Skeletal muscle satellite cell (primary cell): ENCODE data around the gene RANBP1.

ENCODE experiments used
- H3K27me3 ChIP-seq: 2 replicates; pipeline ENCODE4 v1.7.0; 2013; ENCODE audit warnings: low read length; ENCODE audit not compliant: control insufficient read depth, insufficient read depth
- H3K36me3 ChIP-seq: 2 replicates; pipeline ENCODE4 v1.7.0; 2013; ENCODE audit warnings: mild to moderate bottlenecking, control low read depth, low read length; ENCODE audit not compliant: insufficient read depth
- H3K4me1 ChIP-seq: 2 replicates; pipeline ENCODE4 v1.7.0; 2013; ENCODE audit warnings: low read length; ENCODE audit not compliant: control insufficient read depth, insufficient read depth
- H3K4me2 ChIP-seq: 2 replicates; pipeline ENCODE4 v1.7.0; 2013; ENCODE audit warnings: mild to moderate bottlenecking, low read length
- H3K4me3 ChIP-seq: 2 replicates; pipeline ENCODE4 v1.7.0; 2013; ENCODE audit warnings: low read length
- H3K9ac ChIP-seq: 2 replicates; pipeline ENCODE4 v1.7.0; 2013; ENCODE audit warnings: mild to moderate bottlenecking, low read depth, low read length, moderate library complexity
- H3K9me3 ChIP-seq: replicated peaks from 2 replicates; pipeline ENCODE4 v1.7.0; 2013; ENCODE audit warnings: mild to moderate bottlenecking, control low read depth, low read length

RANBP1 gene

GRCh38 chr22:20090730-20091240 lies 25.1 kb upstream of the RANBP1 start:
- Histone ChIP-seq H3K4me3 (no peak overlapping the region), H3K4me1 (peaks cover 7% of the 10 kb centered on the region), H3K36me3 (peaks cover 96% of the 10 kb centered on the region), H3K27me3 (no peaks in the 10 kb centered on the region), H3K4me2 (no peak overlapping the region), H3K9me3 (no peaks in the 10 kb centered on the region), H3K9ac (no peak overlapping the region)

DNA sequence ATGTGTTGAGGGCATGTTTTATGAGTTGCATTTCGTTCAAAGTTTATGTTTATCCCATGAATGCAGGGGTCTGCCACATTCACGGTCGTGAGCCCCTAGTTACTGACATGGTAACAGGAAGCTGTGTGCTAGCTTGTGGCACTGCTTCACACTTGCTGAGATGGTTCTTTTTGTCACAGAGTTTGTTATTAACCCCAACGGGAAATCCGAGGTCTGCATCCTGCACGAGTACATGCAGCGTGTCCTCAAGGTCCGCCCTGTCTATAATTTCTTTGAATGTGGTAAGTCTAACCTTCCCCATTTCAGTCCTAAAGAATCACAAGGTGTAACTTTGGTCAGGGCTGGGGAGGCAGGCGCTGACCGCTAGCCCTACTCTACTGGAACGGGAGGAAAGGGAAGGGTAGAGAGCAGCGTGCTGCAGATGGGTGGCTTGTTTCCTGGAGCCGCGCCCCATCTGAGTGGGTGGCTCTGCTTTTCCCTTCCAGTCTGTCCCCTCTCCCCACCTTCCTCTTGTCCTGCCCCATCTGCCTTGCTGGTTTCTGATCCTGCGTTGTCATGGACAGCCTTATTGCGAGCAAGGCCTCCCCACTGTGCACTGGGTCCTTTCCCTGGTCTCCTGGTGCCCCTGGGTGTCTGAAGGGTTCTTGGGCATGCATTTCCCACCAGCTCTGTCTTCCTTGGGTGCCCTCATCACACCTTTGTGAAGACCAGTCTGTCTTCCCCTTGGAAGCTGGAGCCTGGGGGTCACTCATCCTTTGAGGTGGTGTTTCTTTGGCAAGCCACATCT lies 24.0 kb upstream of the RANBP1 start:
- no peaks in the 10 kb centered on the region for H3K27me3 ChIP-seq
- no peaks in the 10 kb centered on the region for H3K9me3 ChIP-seq
- H3K36me3 ChIP-seq, result peaks cover 96% of the 10 kb centered on the region
- no peak overlapping the region for H3K9ac ChIP-seq
- H3K4me3 ChIP-seq, result no peak overlapping the region
- peaks cover 7% of the 10 kb centered on the region for H3K4me1 ChIP-seq
- no peak overlapping the region for H3K4me2 ChIP-seq

- H3K9me3 ChIP-seq, result no peaks in the 10 kb centered on the region
- peaks cover 7% of the 10 kb centered on the region for H3K4me1 ChIP-seq
- peaks cover 96% of the 10 kb centered on the region for H3K36me3 ChIP-seq
Measured at GRCh38 chr22:20092477-20092854, 23.4 kb upstream of the RANBP1 start.

DNA sequence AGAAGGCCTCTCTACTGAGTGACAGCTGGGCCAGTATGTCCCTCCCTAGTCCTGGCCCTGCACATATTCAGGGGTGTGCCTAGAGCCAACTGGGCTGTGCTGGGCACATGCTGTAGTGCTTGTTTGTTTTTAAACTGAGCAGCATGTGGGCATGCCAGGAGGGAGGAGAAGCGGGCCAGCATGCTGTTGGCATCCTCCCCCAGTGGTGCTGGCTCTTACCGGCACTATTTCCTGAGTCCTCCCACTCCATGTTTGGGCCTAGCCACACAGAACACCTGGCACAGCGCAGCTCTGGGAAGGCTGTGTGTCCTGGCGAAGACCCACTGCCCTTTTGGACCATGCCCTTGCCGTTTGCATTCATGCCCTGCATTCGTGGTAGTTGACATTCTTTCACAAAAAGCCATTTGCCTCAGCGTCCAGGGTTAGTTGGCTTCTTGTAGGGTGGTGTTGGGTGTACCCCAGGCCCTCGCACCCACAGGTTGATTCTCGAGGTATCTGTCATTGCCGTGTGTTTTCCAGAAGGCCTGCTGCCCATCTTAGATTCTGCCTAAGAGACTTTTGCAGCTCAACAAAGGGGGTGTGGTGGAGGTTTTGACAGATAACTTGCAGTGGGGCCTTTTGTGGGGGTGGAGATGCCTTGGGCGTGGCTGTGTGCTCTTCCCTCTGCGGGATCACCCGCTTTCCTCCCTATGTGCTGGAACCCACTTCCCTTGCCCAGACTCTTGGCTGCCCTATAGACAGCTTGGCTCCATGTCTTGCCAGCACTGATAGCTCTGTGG lies 22.3 kb upstream of the RANBP1 start:
- H3K27me3 ChIP-seq, result no peaks in the 10 kb centered on the region

More at GRCh38 chr22:20092477-20092854, 23.4 kb upstream of the RANBP1 start:
- H3K9ac ChIP-seq, result no peak overlapping the region
- H3K27me3 ChIP-seq, result no peaks in the 10 kb centered on the region
- H3K4me3 ChIP-seq, result no peak overlapping the region
- no peak overlapping the region for H3K4me2 ChIP-seq

DNA sequence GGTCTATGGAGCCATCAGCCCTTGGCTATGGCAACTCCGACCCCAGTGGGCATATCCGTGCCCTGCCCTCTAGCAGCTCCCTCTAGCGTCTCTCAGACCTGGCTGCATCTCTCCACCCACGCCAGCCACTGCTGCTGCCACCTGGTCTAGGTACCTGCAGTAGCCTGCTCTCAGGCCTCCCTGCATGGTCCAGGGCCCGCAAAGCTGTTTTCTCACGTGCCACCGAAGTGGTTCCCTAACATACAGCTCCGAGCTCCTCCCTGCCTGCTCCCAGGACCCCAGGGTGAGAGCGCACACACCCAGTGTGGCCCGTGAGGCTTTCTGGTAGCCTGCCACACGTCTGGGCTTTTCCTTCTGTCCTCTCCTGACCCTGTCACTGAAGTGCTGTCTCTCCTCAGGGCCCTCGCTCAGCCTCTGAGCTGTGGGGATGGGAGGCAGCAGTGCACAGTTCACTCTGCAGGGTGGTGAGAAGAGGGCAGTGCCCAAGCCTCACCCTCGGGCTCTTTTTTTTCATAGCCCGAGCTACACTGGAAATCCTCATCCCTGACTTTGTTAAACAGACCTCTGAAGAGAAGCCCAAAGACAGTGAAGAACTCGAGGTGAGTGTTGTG lies 21.6 kb upstream of the RANBP1 start:
- Histone ChIP-seq H3K36me3 (peaks cover 91% of the 10 kb centered on the region), H3K9ac (no peak overlapping the region), H3K27me3 (no peaks in the 10 kb centered on the region), H3K4me3 (no peak overlapping the region), H3K4me2 (no peak overlapping the region), H3K9me3 (no peaks in the 10 kb centered on the region), H3K4me1 (peaks cover 7% of the 10 kb centered on the region)

More for the DNA sequence above, 22.3 kb upstream of the RANBP1 start:
- Histone ChIP-seq H3K4me1 (peaks cover 7% of the 10 kb centered on the region), H3K9ac (no peak overlapping the region), H3K4me3 (no peak overlapping the region), H3K36me3 (peaks cover 92% of the 10 kb centered on the region), H3K9me3 (no peaks in the 10 kb centered on the region), H3K4me2 (no peak overlapping the region)

DNA sequence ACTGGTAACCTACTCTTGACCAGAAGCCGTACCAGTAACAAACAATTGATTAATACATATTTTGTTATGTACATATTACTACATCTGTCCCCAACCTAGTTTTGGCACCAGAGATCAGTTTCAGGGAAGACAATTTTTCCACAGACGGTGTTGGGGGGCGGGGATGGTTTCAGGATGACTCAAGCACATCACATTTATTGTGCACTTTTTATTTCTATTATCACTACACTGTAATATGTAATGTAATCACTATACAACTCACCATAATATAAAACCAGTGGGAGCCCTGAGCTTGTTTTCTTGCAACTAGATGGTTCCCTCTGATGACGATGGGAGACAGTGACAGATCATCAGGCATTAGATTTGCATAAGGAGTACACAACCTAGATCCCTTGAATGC lies 20.4 kb upstream of the RANBP1 start:
- Histone ChIP-seq H3K9ac (no peak overlapping the region), H3K4me2 (no peak overlapping the region), H3K4me1 (no peaks in the 10 kb centered on the region), H3K36me3 (peaks cover 88% of the 10 kb centered on the region), H3K9me3 (no peaks in the 10 kb centered on the region), H3K27me3 (no peaks in the 10 kb centered on the region), H3K4me3 (no peak overlapping the region)

- peaks cover 81% of the 10 kb centered on the region for H3K36me3 ChIP-seq
- no peaks in the 10 kb centered on the region for H3K4me1 ChIP-seq
- H3K4me3 ChIP-seq, result no peak overlapping the region
- H3K27me3 ChIP-seq, result no peaks in the 10 kb centered on the region
- no peak overlapping the region for H3K4me2 ChIP-seq
- no peaks in the 10 kb centered on the region for H3K9me3 ChIP-seq
- no peak overlapping the region for H3K9ac ChIP-seq
Measured at GRCh38 chr22:20096574-20097420, 19.1 kb upstream of the RANBP1 start.

- Histone ChIP-seq H3K9ac (no peak overlapping the region), H3K9me3 (no peaks in the 10 kb centered on the region), H3K36me3 (peaks cover 67% of the 10 kb centered on the region), H3K4me1 (no peaks in the 10 kb centered on the region), H3K4me2 (no peak overlapping the region), H3K4me3 (no peak overlapping the region), H3K27me3 (no peaks in the 10 kb centered on the region)
Measured at GRCh38 chr22:20099099-20099711, 16.7 kb upstream of the RANBP1 start.

GRCh38 chr22:20101638-20102037 lies 14.3 kb upstream of the RANBP1 start:
- Histone ChIP-seq H3K4me1 (no peaks in the 10 kb centered on the region), H3K9ac (no peak overlapping the region), H3K27me3 (no peaks in the 10 kb centered on the region), H3K36me3 (peaks cover 65% of the 10 kb centered on the region), H3K4me3 (no peak overlapping the region), H3K9me3 (no peaks in the 10 kb centered on the region), H3K4me2 (no peak overlapping the region)

GRCh38 chr22:20102203-20102780 lies 13.6 kb upstream of the RANBP1 start:
- H3K9me3 ChIP-seq, result no peaks in the 10 kb centered on the region
- H3K27me3 ChIP-seq, result no peaks in the 10 kb centered on the region
- H3K4me3 ChIP-seq, result no peak overlapping the region
- H3K4me2 ChIP-seq, result no peak overlapping the region
- H3K36me3 ChIP-seq, result peaks cover 65% of the 10 kb centered on the region
- no peak overlapping the region for H3K9ac ChIP-seq
- no peaks in the 10 kb centered on the region for H3K4me1 ChIP-seq
